Fibroblast of villous mesenchyme (primary cell): Measurements from ENCODE around the gene RAB4A. TPM values are rescaled to one million over a fixed set of nuclear protein-coding genes. Genes with fewer than 3 reads are reported as not detected.

Experiments
- DNase-seq: peaks from one replicate; pipeline ENCODE4 v3.0.0-alpha.2; 2010; ENCODE audit warnings: low read depth
- H3K4me3 ChIP-seq: 2 replicates; pipeline ENCODE4 v1.5.1; 2011; ENCODE audit warnings: low read depth, mild to moderate bottlenecking, low read length
- total RNA-seq: library from RNA; depleted of rRNA; stranded (reverse); fragments of >200 nt; gene quantifications from 2 replicates; pipeline ENCODE4 v1.2.3, GENCODE V29; 2012
- TF ChIP-seq, protein P1 (sequence below): IDR thresholded peaks from 2 replicates; pipeline ENCODE4 v1.5.1; 2012; ENCODE audit warnings: low read depth, mild to moderate bottlenecking, low read length; ENCODE audit not compliant: insufficient read depth

The RAB4A gene
- total RNA-seq, 1 donor: 18.6 TPM

DNA sequence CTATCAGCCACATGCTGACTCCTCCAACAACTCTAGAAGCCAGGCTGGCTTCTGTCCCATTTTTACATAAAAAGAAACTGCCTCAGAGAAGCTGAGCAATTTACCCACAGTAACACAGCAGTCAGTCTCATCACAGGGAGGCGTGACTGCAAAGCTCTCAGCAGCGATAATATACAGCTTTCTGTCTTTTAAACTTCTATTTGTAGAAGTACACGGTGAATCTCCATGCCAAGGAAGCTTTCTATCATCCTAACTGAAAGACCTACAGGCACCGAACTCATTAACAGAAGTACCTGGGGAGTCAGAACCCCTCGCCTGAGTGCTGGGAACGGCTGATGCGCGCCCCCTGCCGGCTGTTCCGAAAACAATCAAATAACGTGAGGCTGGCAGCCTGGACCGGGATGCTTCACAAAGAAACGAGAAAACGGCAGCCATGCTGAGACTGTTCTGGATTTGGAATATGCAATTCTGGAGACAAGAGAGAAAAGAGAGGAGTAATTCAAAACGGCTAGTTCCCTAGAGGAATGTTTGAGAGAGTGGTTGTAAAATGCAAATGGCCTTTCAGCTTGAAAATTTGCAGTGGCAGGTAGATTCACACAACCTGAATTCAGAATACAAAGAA is 43.5 kb upstream of the RAB4A start:
- TF ChIP-seq, protein P1, sequence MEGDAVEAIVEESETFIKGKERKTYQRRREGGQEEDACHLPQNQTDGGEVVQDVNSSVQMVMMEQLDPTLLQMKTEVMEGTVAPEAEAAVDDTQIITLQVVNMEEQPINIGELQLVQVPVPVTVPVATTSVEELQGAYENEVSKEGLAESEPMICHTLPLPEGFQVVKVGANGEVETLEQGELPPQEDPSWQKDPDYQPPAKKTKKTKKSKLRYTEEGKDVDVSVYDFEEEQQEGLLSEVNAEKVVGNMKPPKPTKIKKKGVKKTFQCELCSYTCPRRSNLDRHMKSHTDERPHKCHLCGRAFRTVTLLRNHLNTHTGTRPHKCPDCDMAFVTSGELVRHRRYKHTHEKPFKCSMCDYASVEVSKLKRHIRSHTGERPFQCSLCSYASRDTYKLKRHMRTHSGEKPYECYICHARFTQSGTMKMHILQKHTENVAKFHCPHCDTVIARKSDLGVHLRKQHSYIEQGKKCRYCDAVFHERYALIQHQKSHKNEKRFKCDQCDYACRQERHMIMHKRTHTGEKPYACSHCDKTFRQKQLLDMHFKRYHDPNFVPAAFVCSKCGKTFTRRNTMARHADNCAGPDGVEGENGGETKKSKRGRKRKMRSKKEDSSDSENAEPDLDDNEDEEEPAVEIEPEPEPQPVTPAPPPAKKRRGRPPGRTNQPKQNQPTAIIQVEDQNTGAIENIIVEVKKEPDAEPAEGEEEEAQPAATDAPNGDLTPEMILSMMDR: peak; percentile 87
- DNase-seq: peak; percentile 79
- H3K4me3 ChIP-seq: no peak overlapping the region

DNA sequence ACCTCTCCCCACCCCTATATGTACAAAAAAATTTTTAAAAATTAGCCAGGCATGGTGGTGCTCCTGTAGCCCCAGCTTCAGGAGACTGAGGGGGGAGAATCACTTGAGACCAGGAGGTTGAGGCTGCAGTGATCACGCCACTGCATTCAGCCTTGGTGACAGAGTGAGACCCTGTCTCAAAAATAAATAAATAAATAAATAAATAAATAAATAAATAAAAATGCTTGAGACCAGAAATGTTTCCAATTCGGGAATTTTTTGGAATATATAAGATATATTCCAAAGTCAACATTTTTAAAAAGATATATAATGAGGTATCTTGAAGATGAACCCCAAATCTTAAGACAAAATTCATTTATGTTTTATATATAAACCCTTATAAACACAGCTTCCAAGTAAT is 42.4 kb upstream of the RAB4A start:
- TF ChIP-seq, protein P1: no peak
- no peak overlapping the region for H3K4me3 ChIP-seq
- DNase-seq: no peak

DNA sequence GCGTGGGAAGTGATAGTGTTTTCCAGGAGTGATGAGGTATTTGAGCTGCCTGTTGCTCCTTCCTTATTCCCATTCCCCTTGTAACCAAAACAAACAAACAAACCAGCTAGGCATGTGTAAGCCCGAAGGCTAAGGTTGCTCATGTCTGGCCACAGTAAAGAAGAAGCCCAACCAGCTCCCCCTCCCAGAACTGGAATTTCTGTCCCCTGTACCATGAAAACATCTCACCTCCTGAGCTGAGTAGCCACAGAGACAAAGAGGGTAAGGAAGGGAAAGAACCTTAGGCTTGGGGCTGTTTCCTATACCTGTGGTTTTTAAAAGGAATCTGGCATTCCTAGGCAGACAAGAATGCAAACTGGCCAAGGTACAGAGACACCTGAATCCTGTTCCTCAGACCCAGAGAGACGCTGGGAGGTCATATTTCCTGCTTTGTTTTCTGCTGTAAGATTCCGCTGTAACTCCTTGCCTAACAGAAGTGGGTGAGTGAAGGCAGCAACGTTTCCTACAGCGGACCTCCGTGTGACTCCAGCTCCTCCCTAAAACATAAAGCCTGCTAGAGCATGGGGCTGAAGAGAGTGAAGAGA is 41.7 kb upstream of the RAB4A start:
- TF ChIP-seq, protein P1: no peak
- H3K4me3 ChIP-seq: no peak overlapping the region
- peak; percentile 50 for DNase-seq

DNA sequence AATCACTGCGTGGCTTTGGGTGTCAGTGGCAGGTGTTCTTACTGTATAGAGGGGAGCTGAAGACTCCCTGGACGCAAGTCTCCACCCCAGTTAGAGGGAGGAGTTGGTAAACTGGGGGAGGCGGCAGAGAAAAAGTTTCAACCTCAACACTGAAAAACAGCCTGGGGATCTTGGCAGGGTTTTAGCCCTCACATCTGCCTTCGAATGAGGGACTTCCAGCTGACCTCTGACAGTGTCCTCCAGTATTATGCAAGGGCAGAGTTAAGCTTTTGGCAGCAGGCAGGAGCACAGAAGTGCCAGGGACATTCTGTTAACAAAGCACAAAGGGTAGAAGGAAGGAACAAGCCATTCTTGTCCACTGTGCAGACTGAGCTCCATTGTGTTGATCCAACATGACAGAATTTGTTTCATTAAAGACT is 41.2 kb upstream of the RAB4A start:
- DNase-seq: peak; percentile 53
- no peak overlapping the region for H3K4me3 ChIP-seq
- TF ChIP-seq, protein P1: no peak

DNA sequence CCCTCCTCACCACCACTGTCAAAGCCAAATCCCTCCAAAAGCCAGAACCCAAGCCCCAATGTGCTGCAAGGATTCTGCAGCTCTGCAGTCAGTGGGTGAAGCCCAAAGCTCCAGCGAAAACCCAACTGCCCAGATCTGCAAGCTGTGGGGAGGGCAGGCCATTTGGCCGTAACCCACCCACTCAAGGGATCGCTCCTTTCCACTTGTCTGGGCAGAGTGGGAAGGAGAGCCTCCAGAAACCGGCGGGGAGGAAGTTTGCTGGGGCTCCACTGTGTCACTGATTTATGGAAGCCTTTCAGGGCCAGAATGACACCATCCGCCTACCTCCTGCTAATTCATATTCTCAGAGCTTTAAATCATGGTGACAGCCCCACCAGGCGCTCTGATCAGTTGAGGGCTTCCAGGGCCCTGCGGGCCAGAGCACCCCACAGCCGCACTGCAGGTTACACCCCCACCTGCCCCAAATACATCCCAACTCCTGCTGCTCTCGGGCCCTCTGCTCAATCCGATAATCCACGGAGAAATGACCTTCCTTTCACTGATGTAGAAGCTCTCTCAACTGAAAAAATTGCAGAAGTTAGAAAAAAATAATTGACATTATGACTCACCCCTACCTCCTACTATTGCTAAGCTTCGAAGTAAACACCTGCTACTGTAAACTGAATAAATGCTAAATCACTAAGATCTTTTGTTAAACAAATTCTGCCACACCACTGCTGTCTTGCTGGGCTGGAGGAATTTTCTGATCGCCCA is 40.6 kb upstream of the RAB4A start:
- DNase-seq: no peak
- no peak overlapping the region for H3K4me3 ChIP-seq
- TF ChIP-seq, protein P1: no peak

DNA sequence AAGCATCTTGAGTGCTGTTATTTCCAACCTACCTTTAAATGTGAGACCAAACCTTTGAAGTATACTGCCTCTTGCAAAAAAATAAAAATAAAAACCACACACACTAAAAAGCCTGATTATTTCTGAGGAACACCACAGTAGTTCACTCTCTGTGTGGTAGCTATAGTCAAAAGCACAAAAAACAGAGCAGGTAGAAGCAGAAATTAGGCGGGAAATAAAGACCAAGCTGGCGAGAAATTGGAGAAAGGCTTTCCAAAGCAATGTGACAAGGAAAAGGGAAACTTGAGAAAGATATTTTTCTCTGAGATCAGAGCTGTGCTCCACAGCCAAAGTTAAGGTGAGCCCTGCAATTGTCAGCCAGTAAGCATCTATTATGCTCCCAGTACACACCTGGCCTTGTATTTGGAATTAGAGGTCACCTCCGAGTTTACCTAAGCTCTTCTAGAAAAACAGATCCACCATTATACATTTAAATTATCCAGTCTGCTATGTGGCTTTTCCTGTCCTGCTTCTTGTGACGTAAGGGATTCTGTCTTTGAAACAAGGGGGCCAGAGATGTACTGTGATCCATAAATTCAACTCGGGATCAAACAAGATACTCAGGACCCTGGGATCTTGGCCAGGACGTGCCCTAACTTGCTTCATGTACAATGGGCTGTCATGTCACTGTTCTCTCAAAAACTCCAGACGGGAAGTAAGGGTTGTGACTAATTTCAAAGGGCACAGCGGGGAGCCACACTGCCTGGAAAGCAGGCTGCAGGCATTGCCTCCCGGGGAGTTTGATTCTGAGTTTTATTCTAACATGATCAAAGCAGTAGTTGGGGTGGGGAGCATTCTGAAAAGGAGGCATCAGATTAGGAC is 39.8 kb upstream of the RAB4A start:
- TF ChIP-seq, protein P1: no peak
- DNase-seq: no peak
- H3K4me3 ChIP-seq: no peak overlapping the region
